K562 (cell line): ENCODE results near the gene NAALAD2. TPM values are rescaled to one million over a fixed set of nuclear protein-coding genes. Genes with fewer than 3 reads are reported as not detected.
"Not testable (repeated sequence)": the region's sequence is repeated elsewhere in the genome, so short reads cannot be mapped to it uniquely, and the experiment has no call there.

Experiments used
- ATAC-seq: fragments of 200-7000 bp; cut with Tn5 transposase; 3 replicates; pipeline ENCODE4 v1.9.1; 2020; ENCODE audit warnings: moderate library complexity
- BruUV-seq: library from RNA; stranded (reverse); fragments of 400-500 nt; replicated peaks from 2 replicates; lab custom pipeline; 2021; lab: Mats Ljungman, UMichigan
- CTCF ChIA-PET: fragments of 300-600 bp; formaldehyde crosslinking; extraction: SDS; loops from one replicate; lab custom pipeline; 2021; ENCODE audit warnings: low intra/inter-chr PET ratio; lab: Yijun Ruan, JAX
- POLR2A ChIA-PET: fragments of 300-600, 350-650 bp; sonication (Branson Sonifier 250); formaldehyde crosslinking; extraction: SDS; loops from one replicate; lab custom pipeline; 2021; ENCODE audit warnings: antibody characterized with exemption, inconsistent platforms; lab: Yijun Ruan, JAX
- DNase-seq, 4 experiments: peaks; one replicate each; pipeline versions ENCODE4 v3.0.0 to v3.0.0-alpha.2; 2011 to 2018; ENCODE audit warnings: low spot score in 3 of 4, mixed read lengths in 3 of 4; ENCODE audit errors: extremely low read depth in 1 of 4
- FAIRE-seq: peaks from 2 replicates; lab custom pipeline; 2011; peaks lifted over from hg19 to GRCh38; lab: Jason Lieb, UNC
- H2AFZ ChIP-seq: 2 replicates; pipeline ENCODE4 v1.6.0; 2011; ENCODE audit warnings: low read depth, low read length, control low read depth, inconsistent platforms
- H3K27ac ChIP-seq: fragments of 200-600 bp; 3 replicates; pipeline ENCODE4 v1.8.0; 2011; ENCODE audit warnings: low read depth, mild to moderate bottlenecking, control low read depth, inconsistent platforms, low read length, moderate library complexity, mixed read lengths; ENCODE audit errors: extremely low read depth
- H3K27me3 ChIP-seq, 2 experiments: fragments of 300-600 bp in 1 of 2; 2 replicates in 1 of 2; 3 replicates in 1 of 2; pipeline versions ENCODE4 v1.6.0 to v1.8.0; 2011; ENCODE audit warnings: inconsistent platforms in 2 of 2, low read length in 2 of 2, mild to moderate bottlenecking in 1 of 2, mixed read lengths in 1 of 2, moderate library complexity in 1 of 2; ENCODE audit not compliant: control insufficient read depth in 2 of 2, insufficient read depth in 2 of 2
- H3K36me3 ChIP-seq: fragments of 300-600 bp; 3 replicates; pipeline ENCODE4 v1.8.0; 2011; ENCODE audit warnings: mild to moderate bottlenecking, low read length, inconsistent platforms; ENCODE audit not compliant: control insufficient read depth, insufficient read depth
- H3K4me1 ChIP-seq, 2 experiments: fragments of 200-600 bp in 1 of 2; replicated peaks in 1 of 2; 2 replicates in 1 of 2; 3 replicates in 1 of 2; pipeline versions ENCODE4 v1.5.1 to v1.8.0; 2011; ENCODE audit warnings: inconsistent platforms in 2 of 2, low read length in 2 of 2, mild to moderate bottlenecking in 1 of 2, mixed read lengths in 1 of 2, moderate library complexity in 1 of 2; ENCODE audit not compliant: control insufficient read depth in 2 of 2, insufficient read depth in 2 of 2
- H3K4me2 ChIP-seq: 2 replicates; pipeline ENCODE4 v1.6.1; 2011; ENCODE audit warnings: low read length, control low read depth, inconsistent platforms, mixed read lengths; ENCODE audit not compliant: insufficient read depth
- H3K4me3 ChIP-seq: fragments of 200-600 bp; sonication (generic), shearing (Covaris generic); 2 replicates; pipeline ENCODE4 v1.5.1; 2016; ENCODE audit warnings: control low read depth, inconsistent platforms
- H3K79me2 ChIP-seq: fragments of 200-600 bp; 3 replicates; pipeline ENCODE4 v1.8.0; 2011; ENCODE audit warnings: low read length, inconsistent platforms; ENCODE audit not compliant: control insufficient read depth, insufficient read depth
- H3K9ac ChIP-seq, 2 experiments: 2 replicates each; pipeline versions ENCODE4 v1.6.0 to v1.6.1; 2011; ENCODE audit warnings: low read depth in 2 of 2, low read length in 2 of 2, control low read depth in 1 of 2, inconsistent platforms in 1 of 2, mild to moderate bottlenecking in 1 of 2, mixed read lengths in 1 of 2; ENCODE audit not compliant: insufficient read depth in 1 of 2
- H3K9me1 ChIP-seq: one replicate; pipeline ENCODE4 v1.6.0; 2011; ENCODE audit warnings: inconsistent platforms, mild to moderate bottlenecking, low read length, moderate library complexity; ENCODE audit not compliant: control insufficient read depth, insufficient read depth
- H3K9me3 ChIP-seq: replicated peaks from 2 replicates; pipeline ENCODE4 v1.5.1; 2011; ENCODE audit warnings: low read depth, low read length, inconsistent platforms; ENCODE audit not compliant: control insufficient read depth, insufficient read depth
- H4K20me1 ChIP-seq: replicated peaks from 2 replicates; pipeline ENCODE4 v1.6.1; 2011; ENCODE audit warnings: low read length, inconsistent platforms, mixed read lengths; ENCODE audit not compliant: control insufficient read depth, insufficient read depth
- ARNT ChIP-seq, 2 experiments: fragments of 450-650 bp; IDR thresholded peaks; 2 replicates each; pipeline ENCODE4 v1.6.1; 2016; ENCODE audit warnings: mild to moderate bottlenecking in 1 of 2
- CXXC5 ChIP-seq: fragments of 250-450 bp; sonication (Bioruptor Pico); IDR thresholded peaks from 2 replicates; pipeline ENCODE4 v1.8.0; 2022; ENCODE audit warnings: inconsistent platforms, mild to moderate bottlenecking, moderate library complexity
- EP400 ChIP-seq: fragments of 450-650 bp; IDR thresholded peaks from 2 replicates; pipeline ENCODE4 v1.6.1; 2017; ENCODE audit warnings: antibody characterized with exemption, mild to moderate bottlenecking, moderate library complexity
- ETV6 ChIP-seq, 3 experiments: fragments of 150-350 bp in 1 of 3; sonication (generic) in 1 of 3; formaldehyde crosslinking in 1 of 3; IDR thresholded peaks; 2 replicates each; pipeline versions ENCODE4 v1.6.1 to v1.8.0; 2014 to 2022; ENCODE audit warnings: borderline replicate concordance in 2 of 3, low read depth in 2 of 3, antibody characterized with exemption in 1 of 3, low read length in 1 of 3, mild to moderate bottlenecking in 1 of 3, missing genetic modification reagents in 1 of 3
- HSF4 ChIP-seq: fragments of 250-450 bp; sonication (Bioruptor Pico); IDR thresholded peaks from 2 replicates; pipeline ENCODE4 v2.1.2; 2022; ENCODE audit warnings: mild to moderate bottlenecking, moderate library complexity, borderline replicate concordance
- MEF2D ChIP-seq: conservative IDR thresholded peaks from 2 replicates; pipeline ENCODE4 v1.6.1; 2016; ENCODE audit warnings: low read depth, missing genetic modification characterization, missing compliant biosample characterization
- NCOA6 ChIP-seq: fragments of 450-650 bp; IDR thresholded peaks from 2 replicates; pipeline ENCODE4 v1.6.1; 2017; ENCODE audit warnings: mild to moderate bottlenecking
- NFRKB ChIP-seq: fragments of 450-650 bp; IDR thresholded peaks from 2 replicates; pipeline ENCODE4 v1.6.1; 2016; ENCODE audit warnings: low read depth
- NRF1 ChIP-seq, 2 experiments: fragments of 450-650 bp; IDR thresholded peaks in 1 of 2; conservative IDR thresholded peaks in 1 of 2; 2 replicates each; pipeline ENCODE4 v1.6.1; 2014; ENCODE audit warnings: mild to moderate bottlenecking in 2 of 2
- PCBP2 ChIP-seq: fragments of 200-400 bp; formaldehyde crosslinking; IDR thresholded peaks from 2 replicates; pipeline ENCODE4 v1.6.1; 2018; ENCODE audit warnings: low read length, low read depth, mild to moderate bottlenecking, moderate library complexity; ENCODE audit not compliant: poor library complexity, severe bottlenecking
- PHTF2 ChIP-seq: fragments of 250-450 bp; sonication (Bioruptor Pico); IDR thresholded peaks from 2 replicates; pipeline ENCODE4 v1.5.0; 2021; ENCODE audit warnings: mild to moderate bottlenecking
- RHOXF2B ChIP-seq: fragments of 250-450 bp; sonication (Bioruptor Pico); conservative IDR thresholded peaks from 2 replicates; pipeline ENCODE4 v1.5.1; 2021
- SP1 ChIP-seq: sonication (generic); formaldehyde crosslinking; IDR thresholded peaks from 2 replicates; pipeline ENCODE4 v1.8.1; 2022; ENCODE audit warnings: mild to moderate bottlenecking, missing genetic modification reagents
- TBL1XR1 ChIP-seq, 2 experiments: IDR thresholded peaks; 2 replicates each; pipeline ENCODE4 v1.6.1; 2012; ENCODE audit warnings: improper control_type of control experiment in 2 of 2, low read length in 2 of 2, mild to moderate bottlenecking in 1 of 2
- ZC3H11A ChIP-seq: IDR thresholded peaks from 2 replicates; pipeline ENCODE4 v1.6.1; 2012; ENCODE audit warnings: low read depth, low read length, improper control_type of control experiment
- ZC3H4 ChIP-seq: sonication (generic); formaldehyde crosslinking; IDR thresholded peaks from 2 replicates; pipeline ENCODE4 v1.9.0; 2021; ENCODE audit warnings: missing genetic modification reagents, borderline replicate concordance
- WGBS: fragments of 100-300 bp; shearing (Covaris generic); methylation state at CpG from one replicate; pipeline ENCODE4 v1.1.6; 2016; ENCODE audit warnings: low coverage, mixed read lengths; ENCODE audit not compliant: insufficient coverage; ENCODE audit errors: missing lambda C conversion rate; 5-methylcytosine and 5-hydroxymethylcytosine counted together
- in situ Hi-C: fragments of 300-500 bp; cut with MboI; formaldehyde crosslinking; loops from 4 replicates; pipeline ENCODE4 v1.15.0; 2018; ENCODE audit warnings: inconsistent platforms, mixed read lengths
- intact Hi-C: fragments of 100-400 bp; cut with micrococcal nuclease; formaldehyde crosslinking; loops from 2 replicates; pipeline ENCODE4 v1.14.2; 2022
- polyA plus RNA-seq, 8 experiments: library from polyadenylated mRNA; depleted of rRNA in 4 of 8; stranded (reverse) in 5 of 8; unstranded in 3 of 8; fragments of >200 nt; fragmentation: Nextera tagmentation in 2 of 8; fragmentation: Illumina TruSeq in 1 of 8; extraction: Ambion mirVana in 2 of 8; extraction: Trizol in 1 of 8; gene quantifications; 2 replicates each; pipeline versions ENCODE4 v1.2.1 to v1.2.3, GENCODE V29; 2011 to 2014; ENCODE audit warnings: inconsistent platforms in 1 of 8, missing spikeins in 1 of 8
- total RNA-seq, 7 experiments: library from RNA; depleted of rRNA in 6 of 7; stranded (reverse); fragments of >200 nt in 6 of 7; fragmentation: Illumina TruSeq in 2 of 7; extraction: Trizol in 2 of 7; gene quantifications; 2 replicates each; pipeline versions ENCODE4 v1.2.1 to v1.2.3, GENCODE V29; 2011 to 2021; ENCODE audit warnings: low replicate concordance in 1 of 7

NAALAD2 gene
- total and polyA plus RNA-seq, 9 of the 15 experiments (the other 6 are each of a cell fraction or from before 2014, with no cell fraction given), result 0.05 to 0.24 (median 0.12) TPM

DNA sequence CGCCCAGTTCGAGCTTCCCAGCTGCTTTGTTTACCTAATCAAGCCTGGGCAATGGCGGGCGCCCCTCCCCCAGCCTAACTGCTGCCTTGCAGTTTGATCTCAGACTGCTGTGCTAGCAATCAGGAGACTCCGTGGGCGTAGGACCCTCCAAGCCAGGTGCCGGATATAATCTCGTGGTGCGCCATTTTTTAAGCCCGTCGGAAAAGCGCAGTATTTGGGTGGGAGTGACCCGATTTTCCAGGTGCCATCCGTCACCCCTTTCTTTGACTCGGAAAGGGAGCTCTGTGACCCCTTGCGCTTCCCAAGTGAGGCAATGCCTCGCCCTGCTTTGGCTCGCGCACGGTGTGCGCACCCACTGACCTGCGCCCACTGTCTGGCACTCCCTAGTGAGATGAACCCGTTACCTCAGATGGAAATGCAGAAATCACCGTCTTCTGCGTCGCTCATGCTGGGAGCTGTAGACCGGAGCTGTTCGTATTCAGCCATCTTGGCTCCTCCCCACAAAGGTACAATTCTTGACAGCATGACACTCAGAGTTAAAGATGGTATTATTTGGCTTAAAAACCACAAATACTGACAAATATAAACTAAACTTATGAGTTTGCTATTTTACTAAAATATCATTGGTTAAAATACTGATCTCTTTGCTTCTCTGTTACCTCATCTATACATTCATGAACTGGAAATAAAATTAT lies 39.1 kb upstream of the NAALAD2 start (continued):
- peak; percentile 55; the same call in 1 of the 2 replicates for TF ChIP-seq NFRKB
- peak in 1 of 2 experiments; percentile 15; a peak in 1 of 4 replicates for TF ChIP-seq NRF1 (conservative IDR thresholded peaks at IDR 0.05 in 1 of 2, IDR thresholded peaks at IDR 0.05 in 1 of 2)
- TF ChIP-seq, all 486 proteins: peak for 5; not testable (repeated sequence) for 481

DNA sequence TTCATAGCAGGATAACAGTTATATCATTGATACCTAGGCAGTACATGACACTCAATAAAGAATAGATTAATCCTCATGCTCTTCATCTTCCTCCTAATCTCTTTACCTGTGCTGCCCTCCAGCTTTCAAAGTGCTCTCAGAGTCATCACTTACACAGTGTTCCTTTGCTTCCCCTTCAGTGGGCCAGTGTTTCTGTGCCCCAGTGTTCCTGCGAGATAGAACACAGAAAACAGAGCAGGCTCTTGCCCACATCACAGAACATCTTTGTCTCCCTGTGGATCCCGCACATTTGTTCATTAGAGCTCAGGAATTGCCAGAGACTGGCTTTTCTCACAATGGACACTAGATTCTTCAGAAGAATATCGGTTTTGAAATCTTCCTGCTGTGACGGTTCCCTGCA lies 36.2 kb upstream of the NAALAD2 start:
- H3K4me2 ChIP-seq, in situ Hi-C loops, H3K36me3 ChIP-seq, H3K9ac ChIP-seq, H4K20me1 ChIP-seq, H3K79me2 ChIP-seq, DNase-seq, H3K27me3 ChIP-seq, H3K4me3 ChIP-seq, POLR2A ChIA-PET, H3K27ac ChIP-seq, H3K9me3 ChIP-seq, H3K9me1 ChIP-seq, H2AFZ ChIP-seq, FAIRE-seq, ATAC-seq, intact Hi-C loops, BruUV-seq, CTCF ChIA-PET, H3K4me1 ChIP-seq: not testable (repeated sequence)
- 7% methylated on average over 4 of the region's 4 CpGs for WGBS

DNA sequence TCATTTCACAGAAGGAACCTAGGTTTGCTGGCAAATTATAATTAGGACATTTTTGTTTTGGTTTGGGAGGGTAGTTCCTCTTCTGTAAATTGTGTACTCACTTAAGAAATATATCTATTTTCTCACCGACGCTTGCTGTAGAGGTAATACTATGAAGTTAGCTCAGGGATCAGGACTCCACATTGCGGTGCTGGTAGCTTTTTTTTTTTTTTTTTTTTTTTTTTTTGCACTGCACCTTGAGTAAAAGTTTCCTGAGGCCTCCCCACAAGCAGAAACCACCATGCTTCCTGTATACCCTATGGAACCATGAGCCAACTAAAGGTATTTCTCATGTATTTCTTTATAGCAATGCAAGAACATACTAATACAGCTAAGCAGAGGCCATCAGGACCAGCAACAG lies 34.0 kb upstream of the NAALAD2 start:
- CTCF ChIA-PET, result no interaction called here
- no TSS peak for BruUV-seq
- TF ChIP-seq EP400, result no peak
- TF ChIP-seq ETV6 (IDR thresholded peaks at IDR 0.05; ENCODE audit: borderline replicate concordance in 1 of 2, low read depth in 2 of 2, low read length in 1 of 2), result no peak
- no peak for TF ChIP-seq ETV6 (CRISPR knock-in tag; IDR thresholded peaks at IDR 0.05; ENCODE audit: borderline replicate concordance)
- no peak for TF ChIP-seq ZC3H11A
- TF ChIP-seq PHTF2 (CRISPR knock-in tag), result no peak
- no peak for TF ChIP-seq NCOA6
- TF ChIP-seq ARNT (IDR thresholded peaks at IDR 0.05), result no peak
- no peak for TF ChIP-seq TBL1XR1 (IDR thresholded peaks at IDR 0.05; ENCODE audit: low read length in 2 of 2)
- TF ChIP-seq CXXC5 (CRISPR knock-in tag), result no peak
- TF ChIP-seq RHOXF2B (CRISPR knock-in tag), result no peak
- TF ChIP-seq SP1 (CRISPR knock-in tag), result no peak
- TF ChIP-seq MEF2D (tag), result no peak
- TF ChIP-seq ZC3H4, result no peak
- no peak for TF ChIP-seq HSF4
- no peak for TF ChIP-seq PCBP2

More for the DNA sequence above, 34.0 kb upstream of the NAALAD2 start:
- in situ Hi-C loops (no loop called here), intact Hi-C loops (no loop called here)
- no peaks in the 10 kb centered on the region for H3K27me3 ChIP-seq
- DNase-seq (no peak), FAIRE-seq (no peak), ATAC-seq (no peak)
- H3K4me3 ChIP-seq, result no peak overlapping the region
- H3K36me3 ChIP-seq, result no peaks in the 10 kb centered on the region
- 13% methylated on average over 3 of the region's 3 CpGs for WGBS
- H3K4me1 ChIP-seq, result no peaks in the 10 kb centered on the region
- no peak overlapping the region for H2AFZ ChIP-seq
- H3K79me2 ChIP-seq, result no peaks in the 10 kb centered on the region
- H3K9me1 ChIP-seq, result no peaks in the 10 kb centered on the region
- no peak overlapping the region for H3K27ac ChIP-seq
- H4K20me1 ChIP-seq, result no peaks in the 10 kb centered on the region
- H3K9ac ChIP-seq, result no peak overlapping the region
- POLR2A ChIA-PET, result no interaction called here
- H3K4me2 ChIP-seq, result no peak overlapping the region
- H3K9me3 ChIP-seq, result no peaks in the 10 kb centered on the region
